PC-3 (cell line): ENCODE data around the gene TBC1D9. TPM values are rescaled to one million over a fixed set of nuclear protein-coding genes. Genes with fewer than 3 reads are reported as not detected.

ENCODE experiments used
- ATAC-seq: fragments of 200-7000 bp; cut with Tn5 transposase; 2 replicates; pipeline ENCODE4 v1.9.1; 2020; ENCODE audit warnings: mild to moderate bottlenecking, moderate library complexity
- BruUV-seq: library from RNA; stranded (reverse); fragments of 400-500 nt; replicated peaks from 2 replicates; lab custom pipeline; 2021; lab: Mats Ljungman, UMichigan
- CTCF ChIA-PET: fragments of 300-600 bp; sonication (Branson Sonifier 250); formaldehyde crosslinking; loops from one replicate; lab custom pipeline; 2022; ENCODE audit warnings: antibody characterized with exemption; lab: Charles Lee
- POLR2A ChIA-PET: fragments of 300-600 bp; sonication (Branson Sonifier 250); formaldehyde crosslinking; loops from one replicate; lab custom pipeline; 2022; ENCODE audit warnings: antibody characterized with exemption; ENCODE audit not compliant: unreplicated experiment; lab: Charles Lee
- DNase-seq: peaks from one replicate; pipeline ENCODE4 v3.0.0-alpha.2; 2015
- H2AFZ ChIP-seq: fragments of 300-600 bp; sonication (generic); 2 replicates; pipeline ENCODE4 v1.6.0; 2016; ENCODE audit warnings: antibody characterized with exemption, low read length
- H3F3A ChIP-seq: fragments of 300-600 bp; sonication (generic); one replicate; pipeline ENCODE4 v1.6.0; 2017; ENCODE audit warnings: antibody characterized with exemption, low read length, control low read depth, mild to moderate bottlenecking; ENCODE audit not compliant: unreplicated experiment
- H3K27ac ChIP-seq: fragments of 300-600 bp; sonication (generic); 2 replicates; pipeline ENCODE4 v1.5.1; 2016; ENCODE audit warnings: mild to moderate bottlenecking, low read length
- H3K27me3 ChIP-seq: fragments of 300-600 bp; sonication (generic); 2 replicates; pipeline ENCODE4 v1.6.1; 2016; ENCODE audit warnings: low read length, mixed read lengths
- H3K36me3 ChIP-seq: fragments of 300-600 bp; sonication (generic); 2 replicates; pipeline ENCODE4 v1.6.1; 2016; ENCODE audit warnings: low read depth, mixed run types, low read length, mixed read lengths
- H3K4me1 ChIP-seq: fragments of 300-600 bp; sonication (generic); 2 replicates; pipeline ENCODE4 v1.5.1; 2016; ENCODE audit warnings: low read length; ENCODE audit not compliant: insufficient read depth
- H3K4me2 ChIP-seq: fragments of 300-600 bp; sonication (generic); 2 replicates; pipeline ENCODE4 v1.6.0; 2016; ENCODE audit warnings: low read length
- H3K4me3 ChIP-seq: fragments of 300-600 bp; sonication (generic); 2 replicates; pipeline ENCODE4 v1.5.1; 2016; ENCODE audit warnings: mild to moderate bottlenecking, low read length, mixed read lengths
- H3K79me2 ChIP-seq: fragments of 300-600 bp; sonication (generic); 2 replicates; pipeline ENCODE4 v1.6.1; 2017; ENCODE audit warnings: low read length, mixed read lengths
- H3K9ac ChIP-seq: fragments of 300-600 bp; sonication (generic); 2 replicates; pipeline ENCODE4 v1.6.0; 2016; ENCODE audit warnings: mild to moderate bottlenecking, low read length
- H3K9me2 ChIP-seq: fragments of 300-600 bp; sonication (generic); replicated peaks from 2 replicates; pipeline ENCODE4 v1.6.1; 2016; ENCODE audit warnings: mixed run types, low read length, mixed read lengths
- H3K9me3 ChIP-seq: fragments of 300-600 bp; sonication (generic); 2 replicates; pipeline ENCODE4 v1.6.1; 2016; ENCODE audit warnings: low read length, mixed read lengths
- H4K20me1 ChIP-seq: fragments of 300-600 bp; sonication (generic); 2 replicates; pipeline ENCODE4 v1.6.1; 2016; ENCODE audit warnings: low read length, mixed read lengths
- EZH2 ChIP-seq: fragments of 300-600 bp; sonication (generic); IDR thresholded peaks from one replicate; pipeline ENCODE4 v1.6.1; 2017; ENCODE audit warnings: antibody characterized with exemption, mild to moderate bottlenecking, low read length; ENCODE audit not compliant: unreplicated experiment
- EZH2phosphoT487 ChIP-seq: fragments of 300-600 bp; sonication (generic); IDR thresholded peaks from 2 replicates; pipeline ENCODE4 v1.6.1; 2018; ENCODE audit warnings: mild to moderate bottlenecking, antibody characterized with exemption, low read length, borderline replicate concordance
- intact Hi-C: fragments of 100-400 bp; cut with micrococcal nuclease; formaldehyde crosslinking; loops from 2 replicates; pipeline ENCODE4 v1.9.0; 2023
- total RNA-seq: library from RNA; depleted of rRNA; stranded (reverse); fragments of >200 nt; gene quantifications from 2 replicates; pipeline ENCODE4 v1.2.3, GENCODE V29; 2014
- TF ChIP-seq, protein P1 (sequence below): fragments of 300-600 bp; sonication (generic); conservative IDR thresholded peaks from 2 replicates; pipeline ENCODE4 v1.5.1; 2017; ENCODE audit warnings: antibody characterized with exemption, low read depth, mild to moderate bottlenecking, low read length

The TBC1D9 gene
- total RNA-seq, 1 experiment from 2014 or later = 11.2 TPM

GRCh38 chr4:140595065-140595464 lies 161.1 kb downstream of the TBC1D9 start:
- ATAC-seq (peak; percentile 96), DNase-seq (peak; percentile 61)
- Histone ChIP-seq H3K4me3 (no peak overlapping the region), H3K9me2 (no peaks in the 10 kb centered on the region), H3K9ac (no peak overlapping the region), H3K4me1 (no peaks in the 10 kb centered on the region), H3K79me2 (no peaks in the 10 kb centered on the region), H4K20me1 (no peaks in the 10 kb centered on the region), H3K4me2 (no peak overlapping the region), H3F3A (no peaks in the 10 kb centered on the region), H3K36me3 (no peaks in the 10 kb centered on the region), H3K27ac (no peak overlapping the region), H3K9me3 (no peaks in the 10 kb centered on the region), H3K27me3 (peaks cover 12% of the 10 kb centered on the region; the same call in 1 of the 2 replicates), H2AFZ (no peak overlapping the region)
- no TSS peak for BruUV-seq
- POLR2A ChIA-PET = interaction anchor here (0.5 kb wide), 1 partner anchor 1813 kb away, joined by 7 read pairs; no protein-coding TSS in a partner anchor
- CTCF ChIA-PET = interaction anchor here (0.6 to 1.2 kb wide), 2 partner anchors 14 to 256 kb away, joined by 3 read pairs; no protein-coding TSS in a partner anchor
- no peak for TF ChIP-seq EZH2phosphoT487
- TF ChIP-seq, protein P1, sequence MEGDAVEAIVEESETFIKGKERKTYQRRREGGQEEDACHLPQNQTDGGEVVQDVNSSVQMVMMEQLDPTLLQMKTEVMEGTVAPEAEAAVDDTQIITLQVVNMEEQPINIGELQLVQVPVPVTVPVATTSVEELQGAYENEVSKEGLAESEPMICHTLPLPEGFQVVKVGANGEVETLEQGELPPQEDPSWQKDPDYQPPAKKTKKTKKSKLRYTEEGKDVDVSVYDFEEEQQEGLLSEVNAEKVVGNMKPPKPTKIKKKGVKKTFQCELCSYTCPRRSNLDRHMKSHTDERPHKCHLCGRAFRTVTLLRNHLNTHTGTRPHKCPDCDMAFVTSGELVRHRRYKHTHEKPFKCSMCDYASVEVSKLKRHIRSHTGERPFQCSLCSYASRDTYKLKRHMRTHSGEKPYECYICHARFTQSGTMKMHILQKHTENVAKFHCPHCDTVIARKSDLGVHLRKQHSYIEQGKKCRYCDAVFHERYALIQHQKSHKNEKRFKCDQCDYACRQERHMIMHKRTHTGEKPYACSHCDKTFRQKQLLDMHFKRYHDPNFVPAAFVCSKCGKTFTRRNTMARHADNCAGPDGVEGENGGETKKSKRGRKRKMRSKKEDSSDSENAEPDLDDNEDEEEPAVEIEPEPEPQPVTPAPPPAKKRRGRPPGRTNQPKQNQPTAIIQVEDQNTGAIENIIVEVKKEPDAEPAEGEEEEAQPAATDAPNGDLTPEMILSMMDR = peak; percentile 66
- intact Hi-C loops = loop anchor here (1.0 kb wide), 2 partner anchors 15 to 256 kb away; no protein-coding TSS in a partner anchor

GRCh38 chr4:140584439-140584838 lies 171.7 kb downstream of the TBC1D9 start:
- TF ChIP-seq, protein P1 = no peak
- TF ChIP-seq EZH2 (no peak), EZH2phosphoT487 (no peak)
- Histone ChIP-seq H3K27ac (no peak overlapping the region), H3K9ac (no peak overlapping the region), H4K20me1 (no peaks in the 10 kb centered on the region), H3K4me3 (no peak overlapping the region), H3K79me2 (no peaks in the 10 kb centered on the region), H3K36me3 (no peaks in the 10 kb centered on the region), H3K9me2 (no peaks in the 10 kb centered on the region), H3K27me3 (peaks cover 22% of the 10 kb centered on the region), H2AFZ (no peak overlapping the region), H3K4me2 (no peak overlapping the region), H3K9me3 (no peaks in the 10 kb centered on the region), H3F3A (no peaks in the 10 kb centered on the region), H3K4me1 (no peaks in the 10 kb centered on the region)
- ATAC-seq = no peak
- BruUV-seq = no TSS peak
- CTCF ChIA-PET = no interaction called here
- POLR2A ChIA-PET = no interaction called here
- intact Hi-C loops = no loop called here
- no peak for DNase-seq

DNA sequence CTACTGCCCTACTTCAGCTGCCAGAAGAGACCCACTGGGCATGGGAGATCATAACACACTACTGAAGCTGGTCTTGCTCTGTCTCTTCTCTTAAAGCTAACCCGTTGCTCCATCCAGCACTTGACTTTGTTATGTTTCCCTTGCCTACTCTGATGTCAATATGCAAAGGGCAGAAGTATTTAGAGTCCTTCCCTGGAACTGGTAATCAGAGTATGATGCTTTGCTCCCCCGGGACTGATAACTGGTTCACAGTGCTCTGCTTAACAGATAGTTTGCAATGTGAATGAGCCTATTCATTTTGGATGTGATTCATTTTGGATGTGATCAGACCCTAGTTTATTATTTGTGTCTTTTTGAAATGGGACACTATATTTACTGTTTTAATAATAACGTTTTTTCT lies 175.1 kb downstream of the TBC1D9 start:
- no peak for TF ChIP-seq EZH2phosphoT487
- no peak for TF ChIP-seq EZH2
- TF ChIP-seq, protein P1 = no peak
- Histone ChIP-seq H3K9me3 (no peaks in the 10 kb centered on the region), H3K79me2 (no peaks in the 10 kb centered on the region), H3K27me3 (peaks cover 24% of the 10 kb centered on the region), H3K36me3 (no peaks in the 10 kb centered on the region), H3K4me1 (no peaks in the 10 kb centered on the region), H3K4me2 (no peak overlapping the region), H3K27ac (no peak overlapping the region), H3K9me2 (no peaks in the 10 kb centered on the region), H3K4me3 (no peak overlapping the region), H3F3A (no peaks in the 10 kb centered on the region), H4K20me1 (no peaks in the 10 kb centered on the region), H3K9ac (no peak overlapping the region), H2AFZ (no peak overlapping the region)
- BruUV-seq = no TSS peak
- ChIA-PET CTCF (no interaction called here), POLR2A (no interaction called here)
- intact Hi-C loops = no loop called here
- ATAC-seq (no peak), DNase-seq (no peak)
